Left lung (tissue), 10 donors: Measurements from ENCODE around the gene ZMYND8. TPM values are rescaled to one million over a fixed set of nuclear protein-coding genes. Genes with fewer than 3 reads are reported as not detected.
A peak's percentile ranks its signal among the peaks of the same experiment; 100 is the strongest.

Experiments
- ATAC-seq: fragments of 200-7000 bp; cut with Tn5 transposase; one replicate; pipeline ENCODE4 v1.9.1; 2020; ENCODE audit warnings: moderate library complexity
- DNase-seq, 4 donors: peaks; one replicate each; pipeline ENCODE4 v3.0.0-alpha.2; 2013 to 2020
- H3K27ac ChIP-seq, 2 donors: fragments of 200-600 bp; sonication (generic) in 1 of 2; one replicate each; pipeline versions ENCODE4 v1.5.0 to v1.8.0; 2020 to 2021
- H3K27me3 ChIP-seq, 2 donors: fragments of 200-600 bp; sonication (generic) in 1 of 2; one replicate each; pipeline versions ENCODE4 v1.5.0 to v1.8.0; 2020 to 2021
- H3K36me3 ChIP-seq, 2 donors: fragments of 200-600 bp; sonication (generic) in 1 of 2; one replicate each; pipeline versions ENCODE4 v1.5.0 to v1.8.0; 2020 to 2021
- H3K4me1 ChIP-seq, 2 donors: fragments of 200-600 bp; one replicate each; pipeline ENCODE4 v1.8.0; 2021
- H3K4me3 ChIP-seq, 2 donors: fragments of 200-600 bp; sonication (generic) in 1 of 2; one replicate each; pipeline versions ENCODE4 v1.5.0 to v1.8.0; 2020 to 2021; ENCODE audit warnings: mild to moderate bottlenecking in 1 of 2
- H3K9me3 ChIP-seq, 2 donors: fragments of 200-600 bp; sonication (generic) in 1 of 2; one replicate each; pipeline versions ENCODE4 v1.5.0 to v1.8.0; 2020 to 2021
- intact Hi-C, 2 donors: fragments of 100-400 bp; cut with DNase I; formaldehyde crosslinking; loops; one replicate each; pipeline versions ENCODE4 v1.11.2 to v1.14.2; 2022
- polyA plus RNA-seq, 6 donors: library from polyadenylated mRNA; unstranded; fragments of 120-200 nt; gene quantifications; one replicate each; pipeline ENCODE4 v1.2.1, GENCODE V29; 2013; ENCODE audit not compliant: insufficient read length in 6 of 6
- total RNA-seq, 2 donors: library from RNA; stranded (reverse); fragmentation: NEBNext Ultra II Directional; extraction: Animal tissue kit (Norgen Biotek cat#: 25700); gene quantifications; one replicate each; pipeline ENCODE4 v1.2.1, GENCODE V29; 2021
- TF ChIP-seq, protein P1 (sequence below), 2 donors: fragments of 200-600 bp; sonication (generic) in 1 of 2; IDR thresholded peaks; one replicate each; pipeline versions ENCODE4 v1.5.0 to v1.8.0; 2021; ENCODE audit warnings: antibody characterized with exemption in 2 of 2
- donor health status: DM: no; HTN: yes; CAD: no.
- donor health status: DM: no; HTN: no; CAD: no.

ZMYND8 gene
- total and polyA plus RNA-seq, 8 donors, result 38.9 to 50.8 (median 42.4) TPM

DNA sequence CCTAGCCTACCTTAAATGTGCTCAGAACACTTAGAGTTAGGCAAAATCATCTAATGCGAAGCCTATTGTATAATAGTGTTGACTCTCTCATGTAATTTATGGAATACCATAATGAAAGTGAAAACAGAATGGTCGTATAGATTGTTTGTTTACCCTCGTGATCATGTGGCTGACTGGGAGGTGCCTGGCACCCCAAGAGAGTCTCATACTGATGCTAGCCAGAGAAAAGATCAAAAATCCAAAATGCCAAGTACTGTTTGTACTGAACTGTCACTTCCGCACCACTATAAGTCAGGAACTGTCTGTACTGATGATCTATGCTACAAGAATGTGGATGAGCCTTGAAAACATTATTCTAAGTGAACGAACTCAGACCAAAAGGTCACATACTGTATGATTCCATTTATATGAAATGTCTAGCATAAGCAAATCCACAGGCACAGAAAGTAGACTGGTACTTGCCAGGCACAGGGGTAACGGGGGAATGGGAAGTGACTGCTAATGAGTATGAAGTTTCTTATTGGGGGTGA, 22.4 kb downstream of the ZMYND8 start:
- Histone ChIP-seq H3K4me1 (peaks cover 20 to 47% of the 10 kb centered on the region in 2 donors), H3K36me3 (peaks cover 0 to 13% of the 10 kb centered on the region in 2 donors), H3K27ac (peak overlapping the region; percentile 77 to 79), H3K9me3 (no peaks in the 10 kb centered on the region), H3K4me3 (peak overlapping the region in 1 of 2 donors; percentile 27), H3K27me3 (no peaks in the 10 kb centered on the region)
- TF ChIP-seq, protein P1, sequence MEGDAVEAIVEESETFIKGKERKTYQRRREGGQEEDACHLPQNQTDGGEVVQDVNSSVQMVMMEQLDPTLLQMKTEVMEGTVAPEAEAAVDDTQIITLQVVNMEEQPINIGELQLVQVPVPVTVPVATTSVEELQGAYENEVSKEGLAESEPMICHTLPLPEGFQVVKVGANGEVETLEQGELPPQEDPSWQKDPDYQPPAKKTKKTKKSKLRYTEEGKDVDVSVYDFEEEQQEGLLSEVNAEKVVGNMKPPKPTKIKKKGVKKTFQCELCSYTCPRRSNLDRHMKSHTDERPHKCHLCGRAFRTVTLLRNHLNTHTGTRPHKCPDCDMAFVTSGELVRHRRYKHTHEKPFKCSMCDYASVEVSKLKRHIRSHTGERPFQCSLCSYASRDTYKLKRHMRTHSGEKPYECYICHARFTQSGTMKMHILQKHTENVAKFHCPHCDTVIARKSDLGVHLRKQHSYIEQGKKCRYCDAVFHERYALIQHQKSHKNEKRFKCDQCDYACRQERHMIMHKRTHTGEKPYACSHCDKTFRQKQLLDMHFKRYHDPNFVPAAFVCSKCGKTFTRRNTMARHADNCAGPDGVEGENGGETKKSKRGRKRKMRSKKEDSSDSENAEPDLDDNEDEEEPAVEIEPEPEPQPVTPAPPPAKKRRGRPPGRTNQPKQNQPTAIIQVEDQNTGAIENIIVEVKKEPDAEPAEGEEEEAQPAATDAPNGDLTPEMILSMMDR (IDR thresholded peaks at IDR 0.05), result no peak
- intact Hi-C loops, result no loop called here
- ATAC-seq (peak; percentile 65), DNase-seq (no peak)

DNA sequence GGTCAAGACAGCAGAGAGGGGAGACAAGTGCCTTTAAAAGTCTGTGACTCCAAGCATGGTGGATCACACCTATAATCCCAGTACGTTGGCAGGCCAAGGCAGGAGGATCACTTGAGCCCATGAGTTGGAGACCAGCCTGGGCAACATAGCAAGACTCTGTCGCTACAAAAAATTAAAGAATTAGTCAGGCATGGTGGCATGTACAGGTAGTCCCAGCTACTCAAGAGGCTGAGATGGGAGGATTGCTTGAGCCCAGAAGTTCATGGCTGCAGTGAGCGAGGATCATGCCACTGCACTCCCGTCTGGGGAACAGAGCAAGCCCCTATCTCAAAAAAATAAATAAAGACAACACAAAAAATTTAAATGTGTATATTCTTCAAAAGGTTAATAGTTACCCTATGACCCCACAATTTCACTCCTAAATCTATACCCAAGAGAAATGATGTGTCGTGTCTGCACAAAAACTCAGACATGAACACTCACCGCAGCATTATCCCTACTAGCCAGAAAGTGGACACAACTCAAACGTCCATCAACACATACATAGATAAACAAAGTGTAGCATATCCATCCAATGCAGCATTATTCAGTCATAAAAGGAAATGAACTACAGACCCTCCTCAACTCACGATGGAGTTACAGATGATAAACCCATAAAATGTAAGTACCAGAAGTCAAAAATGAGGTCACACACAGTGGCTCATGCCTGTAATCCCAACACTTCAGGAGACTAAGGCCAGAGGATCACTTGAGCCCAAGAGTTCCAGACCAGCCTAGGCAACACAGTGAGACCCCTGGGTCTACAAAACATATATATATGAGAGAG, 23.9 kb downstream of the ZMYND8 start:
- TF ChIP-seq, protein P1 (IDR thresholded peaks at IDR 0.05), result no peak
- intact Hi-C loops, result no loop called here
- no peak for ATAC-seq
- Histone ChIP-seq H3K36me3 (peaks cover 0 to 1% of the 10 kb centered on the region in 2 donors), H3K4me1 (peaks cover 18 to 45% of the 10 kb centered on the region in 2 donors), H3K27ac (peak overlapping the region; percentile 26 to 79), H3K4me3 (no peak overlapping the region), H3K9me3 (no peaks in the 10 kb centered on the region), H3K27me3 (no peaks in the 10 kb centered on the region)
- DNase-seq, result no peak

DNA sequence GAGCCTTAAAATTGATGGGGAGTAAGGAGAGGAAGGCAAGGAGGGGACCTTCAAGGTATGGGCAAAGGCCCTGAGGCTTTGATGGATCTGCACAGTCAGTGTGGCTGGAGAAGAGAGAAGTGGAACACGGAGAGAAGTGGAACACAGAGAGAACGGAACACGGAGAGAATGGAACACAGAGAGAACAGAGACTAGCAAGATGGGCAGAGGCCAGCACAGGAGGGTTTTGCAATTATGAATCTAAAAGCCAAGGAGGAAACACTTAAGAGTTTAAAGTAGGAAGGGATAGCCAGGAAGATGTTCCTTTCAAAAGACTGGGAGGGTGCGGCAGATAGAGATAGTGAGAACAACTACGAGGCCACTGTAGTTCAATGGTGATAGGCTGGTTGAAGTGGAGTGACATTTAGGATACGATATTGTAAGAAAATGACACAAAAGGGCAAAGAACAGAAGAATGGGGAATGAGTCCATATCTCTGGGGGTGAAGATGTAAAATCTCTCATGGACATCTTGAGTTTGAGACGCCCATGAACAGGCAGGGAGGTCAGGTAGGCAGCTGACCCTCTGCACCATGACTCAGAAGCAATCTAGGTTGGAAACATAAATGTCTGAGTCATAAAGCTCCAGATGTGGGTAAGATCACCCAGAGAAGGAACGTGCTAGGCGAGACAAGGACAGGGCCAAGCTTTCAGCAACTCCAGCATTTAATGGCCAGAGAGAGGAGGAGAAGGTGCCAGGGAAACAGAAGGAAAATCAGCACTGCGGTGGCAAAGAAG, 25.4 kb downstream of the ZMYND8 start:
- TF ChIP-seq, protein P1 (IDR thresholded peaks at IDR 0.05), result no peak
- DNase-seq (no peak), ATAC-seq (peak; percentile 72)
- H3K4me1 ChIP-seq, result peaks cover 13 to 55% of the 10 kb centered on the region in 2 donors
- no peak overlapping the region for H3K4me3 ChIP-seq
- peak overlapping the region in 1 of 2 donors; percentile 45 for H3K27ac ChIP-seq
- H3K27me3 ChIP-seq, result no peaks in the 10 kb centered on the region
- intact Hi-C loops, result no loop called here
- H3K36me3 ChIP-seq, result no peaks in the 10 kb centered on the region
- no peaks in the 10 kb centered on the region for H3K9me3 ChIP-seq

DNA sequence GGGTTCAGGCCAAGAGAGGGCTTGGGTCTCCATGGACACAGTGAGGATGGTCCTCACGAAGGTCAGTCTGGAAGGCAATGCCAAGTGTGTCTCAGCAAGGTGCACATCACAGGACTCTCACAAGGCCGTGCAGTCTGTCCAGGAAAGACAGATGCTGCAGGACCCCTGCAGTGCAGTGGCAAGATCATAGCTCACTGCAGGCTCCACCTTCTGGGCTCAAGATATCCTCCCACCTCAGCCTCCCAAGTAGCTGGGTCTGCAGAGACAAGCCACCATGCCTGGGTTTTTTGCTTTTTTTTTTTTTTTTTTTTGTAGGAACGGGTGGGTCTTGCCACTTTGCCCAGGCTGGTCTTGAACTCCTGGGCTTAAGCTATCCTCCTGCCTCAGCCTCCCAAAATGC, 26.4 kb downstream of the ZMYND8 start:
- no peak overlapping the region for H3K4me3 ChIP-seq
- ATAC-seq, result no peak
- H3K36me3 ChIP-seq, result no peaks in the 10 kb centered on the region
- no peaks in the 10 kb centered on the region for H3K27me3 ChIP-seq
- TF ChIP-seq, protein P1 (IDR thresholded peaks at IDR 0.05), result no peak
- intact Hi-C loops, result no loop called here
- H3K27ac ChIP-seq, result no peak overlapping the region
- peaks cover 8 to 57% of the 10 kb centered on the region in 2 donors for H3K4me1 ChIP-seq
- no peak for DNase-seq
- no peaks in the 10 kb centered on the region for H3K9me3 ChIP-seq

DNA sequence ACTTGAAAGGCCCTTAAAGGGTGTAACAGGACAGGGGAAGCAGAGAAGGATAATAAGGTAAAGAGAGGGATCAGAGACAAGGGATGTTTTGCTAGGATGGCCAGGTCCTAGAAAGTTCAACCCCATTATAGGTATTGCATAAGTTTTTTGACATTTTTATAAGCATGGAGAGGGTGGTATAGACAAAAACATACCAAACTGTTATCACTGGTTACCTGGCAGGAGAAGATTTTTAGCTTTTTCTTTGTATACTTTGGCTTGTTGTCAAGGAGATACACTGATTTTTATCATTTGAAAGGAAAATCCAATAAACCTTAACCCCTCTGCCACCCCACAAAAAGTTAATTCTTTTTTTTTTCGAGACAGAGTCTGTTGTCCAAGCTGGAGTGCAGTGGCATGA, 28.4 kb downstream of the ZMYND8 start:
- no peak overlapping the region for H3K27ac ChIP-seq

More for the DNA sequence above, 28.4 kb downstream of the ZMYND8 start:
- TF ChIP-seq, protein P1 (IDR thresholded peaks at IDR 0.05), result no peak
- H3K27me3 ChIP-seq, result no peaks in the 10 kb centered on the region
- peaks cover 0 to 44% of the 10 kb centered on the region in 2 donors for H3K4me1 ChIP-seq
- no peak for DNase-seq
- intact Hi-C loops, result no loop called here
- no peaks in the 10 kb centered on the region for H3K9me3 ChIP-seq
- no peak overlapping the region for H3K4me3 ChIP-seq
- H3K36me3 ChIP-seq, result no peaks in the 10 kb centered on the region
- no peak for ATAC-seq
